MM.1S (cell line): Measurements from ENCODE around the gene SHISA8.

Source experiments
- EZH2phosphoT487 ChIP-seq: fragments of 300-600 bp; sonication (generic); IDR thresholded peaks from 2 replicates; pipeline ENCODE4 v1.6.1; 2018; ENCODE audit warnings: antibody characterized with exemption, low read length
- TF ChIP-seq, protein P1 (sequence below): fragments of 300-600 bp; sonication (generic); IDR thresholded peaks from 2 replicates; pipeline ENCODE4 v1.5.1; 2016; ENCODE audit warnings: antibody characterized with exemption, low read length, mixed read lengths

DNA sequence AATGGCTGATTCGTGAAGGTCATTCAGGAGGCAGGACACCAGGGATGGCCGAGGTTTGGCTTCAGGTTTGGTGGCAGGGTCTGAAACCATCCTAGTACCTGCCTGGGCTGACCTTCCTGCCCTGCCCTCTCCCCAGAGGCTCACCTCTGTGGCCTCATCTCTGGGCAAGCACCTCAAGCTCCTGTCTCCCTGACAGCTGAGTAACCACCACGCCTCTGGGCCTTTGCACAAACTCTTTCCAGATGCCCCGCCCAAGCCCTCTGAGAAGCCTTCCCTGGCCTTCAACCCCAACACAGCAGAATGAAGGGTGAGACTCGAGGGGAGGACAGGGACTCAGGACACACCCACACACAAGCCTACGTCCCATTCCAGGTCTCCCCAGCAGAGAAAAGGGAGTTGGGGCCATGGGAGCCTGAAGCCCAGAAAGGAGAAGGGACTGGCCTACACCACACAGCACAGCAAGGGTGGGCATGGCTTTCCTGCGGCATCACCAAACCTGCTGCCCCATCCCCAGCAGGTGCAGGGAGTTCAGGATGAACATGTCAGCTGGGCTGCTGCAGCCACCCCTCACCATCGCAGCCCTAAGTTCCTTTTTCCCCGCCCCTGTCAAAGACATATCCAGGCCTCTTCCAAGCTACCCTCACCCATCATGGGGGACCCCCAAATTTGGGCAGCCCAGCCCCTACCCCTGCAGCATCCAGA, 2.4 kb downstream of the SHISA8 start:
- TF ChIP-seq, protein P1, sequence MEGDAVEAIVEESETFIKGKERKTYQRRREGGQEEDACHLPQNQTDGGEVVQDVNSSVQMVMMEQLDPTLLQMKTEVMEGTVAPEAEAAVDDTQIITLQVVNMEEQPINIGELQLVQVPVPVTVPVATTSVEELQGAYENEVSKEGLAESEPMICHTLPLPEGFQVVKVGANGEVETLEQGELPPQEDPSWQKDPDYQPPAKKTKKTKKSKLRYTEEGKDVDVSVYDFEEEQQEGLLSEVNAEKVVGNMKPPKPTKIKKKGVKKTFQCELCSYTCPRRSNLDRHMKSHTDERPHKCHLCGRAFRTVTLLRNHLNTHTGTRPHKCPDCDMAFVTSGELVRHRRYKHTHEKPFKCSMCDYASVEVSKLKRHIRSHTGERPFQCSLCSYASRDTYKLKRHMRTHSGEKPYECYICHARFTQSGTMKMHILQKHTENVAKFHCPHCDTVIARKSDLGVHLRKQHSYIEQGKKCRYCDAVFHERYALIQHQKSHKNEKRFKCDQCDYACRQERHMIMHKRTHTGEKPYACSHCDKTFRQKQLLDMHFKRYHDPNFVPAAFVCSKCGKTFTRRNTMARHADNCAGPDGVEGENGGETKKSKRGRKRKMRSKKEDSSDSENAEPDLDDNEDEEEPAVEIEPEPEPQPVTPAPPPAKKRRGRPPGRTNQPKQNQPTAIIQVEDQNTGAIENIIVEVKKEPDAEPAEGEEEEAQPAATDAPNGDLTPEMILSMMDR: no peak
- TF ChIP-seq EZH2phosphoT487: no peak
